ENCODE measurements around the gene GIMAP1.

The GIMAP1 gene

GRCh38 chr7:150745876-150746275 lies 29.5 kb downstream of the GIMAP1 start:
- no peak for DNase-seq

DNA sequence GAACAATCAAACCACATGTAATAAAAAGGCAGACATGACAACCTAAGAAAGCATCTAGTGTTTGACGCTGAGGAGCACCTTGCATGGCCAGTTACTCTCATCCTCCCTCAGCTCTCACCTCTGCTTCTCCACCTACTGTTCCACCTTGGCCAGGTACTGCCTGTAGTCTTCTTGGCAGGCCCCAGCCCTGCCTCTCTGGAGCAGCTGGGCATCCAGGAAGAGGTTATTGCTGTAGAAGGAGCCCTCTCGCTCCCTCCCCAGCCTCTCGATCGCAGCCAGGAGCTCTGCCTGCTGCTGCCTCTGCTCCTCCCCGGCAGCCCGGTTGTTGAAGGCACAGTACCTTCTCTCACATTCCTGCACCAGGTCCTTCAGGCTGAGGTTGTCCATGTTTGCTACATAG lies 30.5 kb downstream of the GIMAP1 start:
- no peak for DNase-seq

- no peak for DNase-seq
Measured at GRCh38 chr7:150748376-150748775, 32.0 kb downstream of the GIMAP1 start.

- DNase-seq = no peak
Measured at GRCh38 chr7:150751702-150752101, 35.3 kb downstream of the GIMAP1 start.

GRCh38 chr7:150753239-150753638 lies 36.8 kb downstream of the GIMAP1 start:
- DNase-seq = peak in 4 of 58 donors; percentile 9 to 30 (median 20)

- DNase-seq = no peak
Measured at GRCh38 chr7:150753826-150754603, 37.6 kb downstream of the GIMAP1 start.

- no peak for DNase-seq
Measured at GRCh38 chr7:150754951-150755350, 38.5 kb downstream of the GIMAP1 start.

- no peak for DNase-seq
Measured at GRCh38 chr7:150755473-150756099, 39.2 kb downstream of the GIMAP1 start.

GRCh38 chr7:150756166-150756565 lies 39.8 kb downstream of the GIMAP1 start:
- no peak for DNase-seq

GRCh38 chr7:150756858-150757257 lies 40.4 kb downstream of the GIMAP1 start:
- peak in 1 of 58 donors; percentile 7 for DNase-seq

DNA sequence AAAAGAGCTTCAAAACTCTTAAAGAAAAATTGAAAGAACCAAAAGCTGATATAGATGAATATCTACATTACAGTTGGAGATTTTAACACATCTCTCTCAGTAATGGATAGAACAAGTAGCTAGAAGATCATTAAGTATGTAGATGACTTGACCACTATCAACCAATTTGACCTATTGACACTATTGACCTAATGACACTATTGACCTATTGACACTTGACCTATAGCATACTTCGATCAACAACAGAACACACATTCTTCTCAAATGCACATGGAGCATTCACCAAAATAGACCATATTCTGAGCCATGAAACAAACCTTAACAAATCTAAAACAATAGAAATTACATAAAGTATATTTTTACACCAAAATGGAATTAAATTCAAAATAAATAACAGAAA lies 43.1 kb downstream of the GIMAP1 start:
- no peak for DNase-seq

DNA sequence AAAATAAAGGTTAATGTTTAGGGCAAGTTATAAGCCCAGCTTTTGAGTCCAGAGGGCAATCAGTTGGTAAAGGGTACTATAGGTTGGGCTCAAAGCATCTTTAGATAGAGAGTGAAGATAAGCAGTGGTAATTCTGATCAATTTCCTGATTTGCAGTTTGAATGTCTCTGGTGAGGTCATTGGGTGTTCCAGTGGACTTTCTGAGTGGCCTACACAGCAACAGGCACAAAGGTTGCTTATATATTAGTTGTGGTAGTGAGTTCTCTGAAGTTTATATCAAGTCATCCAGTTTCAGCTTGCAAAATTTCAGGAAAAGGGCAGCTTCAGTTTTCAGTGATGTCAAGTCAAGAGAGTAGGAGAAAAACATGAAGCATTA lies 49.9 kb downstream of the GIMAP1 start:
- DNase-seq = no peak

GRCh38 chr7:150769768-150770167 lies 53.4 kb downstream of the GIMAP1 start:
- no peak for DNase-seq
